ENCODE data around the gene ITGA11.
"Not testable (repeated sequence)": the region's sequence is repeated elsewhere in the genome, so short reads cannot be mapped to it uniquely, and the experiment has no call there.

ITGA11 gene

DNA sequence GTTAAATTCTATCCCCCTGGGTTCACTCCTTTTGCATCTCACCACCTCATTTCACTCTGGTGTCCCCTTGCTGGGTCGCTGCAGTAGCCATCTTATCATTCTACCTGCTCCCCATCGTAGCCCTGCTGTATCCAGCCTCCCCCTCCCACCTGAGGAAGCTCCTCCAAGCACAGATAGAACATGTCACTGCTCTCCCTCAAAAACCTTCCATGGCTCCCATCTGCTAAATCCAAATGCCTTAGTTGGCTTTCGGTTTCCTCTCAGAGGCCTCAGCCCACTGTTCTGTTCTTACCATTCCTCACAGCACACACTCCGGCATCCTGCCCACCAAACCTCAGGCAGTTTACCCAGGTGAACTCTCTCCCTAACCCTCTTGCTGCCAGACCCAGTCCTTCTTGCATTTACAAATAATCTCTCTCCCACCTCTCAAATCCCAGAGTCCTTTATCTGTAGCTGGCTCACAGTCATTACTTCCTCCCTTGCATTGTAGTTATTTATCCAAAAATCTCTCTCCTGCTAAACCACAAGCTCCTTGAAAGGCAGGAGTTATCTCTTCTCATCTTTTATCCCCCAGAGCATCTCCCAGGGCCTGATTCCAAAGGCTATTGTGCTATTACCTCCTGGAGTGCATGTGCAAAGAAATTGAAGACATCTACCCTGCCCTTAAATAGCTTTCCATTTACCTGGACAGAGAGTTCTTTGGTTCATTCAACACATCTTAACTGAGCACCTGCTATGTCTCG is 9.4 kb downstream of the ITGA11 start:
- not testable (repeated sequence) for DNase-seq

DNA sequence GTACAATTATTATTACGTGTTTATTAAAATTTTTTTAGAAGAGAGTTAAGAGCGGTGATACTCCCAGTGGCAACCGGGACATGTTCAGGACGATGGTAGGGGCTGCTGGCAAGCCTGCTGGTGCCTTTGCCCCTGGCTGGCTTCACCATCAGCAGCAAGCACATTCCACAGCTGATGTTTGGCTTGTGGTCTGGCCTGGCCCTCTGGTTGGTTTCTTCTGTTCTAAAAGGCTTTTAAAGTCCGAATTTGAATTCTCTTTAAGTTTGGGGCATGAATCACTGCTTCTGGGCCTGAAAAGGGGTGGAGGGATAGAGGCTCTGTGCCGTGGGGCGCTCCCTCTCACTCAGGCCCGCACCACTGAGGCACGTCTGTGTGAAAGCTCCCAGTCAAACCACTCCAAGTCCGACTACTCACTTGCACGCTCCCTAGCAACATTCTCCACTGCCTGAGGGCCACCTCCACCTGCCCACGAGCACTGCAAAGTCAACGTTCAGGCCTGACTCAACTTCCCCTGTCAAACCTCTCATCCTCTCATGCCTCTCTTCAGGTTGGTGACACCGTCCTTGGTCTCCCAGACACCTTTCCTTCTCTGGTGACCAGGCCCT is 10.1 kb downstream of the ITGA11 start:
- DNase-seq = no peak

- DNase-seq = no peak
Observed at GRCh38 chr15:68421115-68421551, 10.8 kb downstream of the ITGA11 start.

DNA sequence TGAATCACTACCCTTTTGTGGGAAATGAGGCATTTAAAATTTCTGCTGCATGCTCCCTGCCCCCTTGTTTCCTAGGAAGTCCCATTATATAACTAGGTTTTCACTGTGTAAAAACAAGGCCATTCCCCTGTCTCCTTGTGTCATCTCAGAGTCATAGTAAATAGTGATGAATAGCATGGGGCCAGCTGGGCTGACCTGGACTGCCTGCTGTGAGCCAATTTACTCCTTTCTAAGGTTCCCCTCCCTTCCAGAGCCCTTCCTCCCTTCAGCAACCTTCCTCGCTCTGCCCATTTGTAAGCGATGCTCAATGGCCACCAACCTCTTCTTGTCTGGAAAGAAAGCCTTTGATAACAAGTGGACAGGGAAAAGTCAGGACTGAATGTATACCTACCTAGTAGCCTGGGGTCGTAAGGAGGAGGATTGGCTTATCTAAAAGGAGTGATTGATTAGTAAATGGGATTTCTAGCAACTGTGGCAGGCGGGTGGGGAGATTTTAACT is 11.7 kb downstream of the ITGA11 start:
- no peak for DNase-seq

DNA sequence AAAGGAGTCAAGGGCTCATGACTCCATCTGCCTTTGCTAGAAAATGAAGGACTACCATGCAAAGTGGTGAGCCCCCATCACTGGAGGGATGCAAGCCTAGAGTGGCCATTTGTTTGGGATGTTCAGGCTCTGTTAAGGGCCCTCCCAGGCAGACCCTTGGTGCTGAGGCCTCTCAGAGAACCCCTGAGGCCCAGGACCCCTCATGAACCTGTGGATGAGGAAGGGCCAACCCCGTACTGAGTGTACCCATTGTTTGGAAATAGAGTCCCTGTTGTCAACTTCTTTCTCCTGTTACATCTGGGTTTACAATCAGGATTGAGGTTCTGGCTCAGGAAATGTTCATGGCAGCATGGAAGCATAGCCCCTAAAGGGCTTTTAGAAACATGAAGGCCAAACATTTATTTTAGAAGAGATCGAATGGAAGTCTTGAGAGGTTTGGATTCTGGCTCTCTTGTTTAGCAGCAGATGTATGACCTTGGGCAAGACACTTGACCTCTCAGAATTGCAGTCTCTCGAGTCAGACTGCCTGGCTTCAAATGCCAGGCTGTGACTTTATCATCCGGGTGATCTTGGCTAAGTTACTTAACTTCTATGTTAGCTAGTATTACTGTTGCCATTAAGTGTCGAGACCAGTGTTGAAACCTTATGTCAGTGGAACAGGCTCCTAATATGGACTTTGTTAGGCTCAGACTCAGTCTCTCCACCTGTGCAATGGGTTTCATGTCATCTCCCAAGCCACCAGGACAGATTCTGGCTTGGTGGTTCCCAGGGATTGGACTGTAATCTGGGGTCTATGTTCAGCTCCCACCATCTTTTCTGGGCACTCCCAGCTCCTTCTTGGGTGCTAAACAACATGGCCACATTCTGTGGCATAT is 12.4 kb downstream of the ITGA11 start:
- DNase-seq = no peak

- no peak for DNase-seq
Observed at GRCh38 chr15:68418611-68419161, 13.3 kb downstream of the ITGA11 start.

DNA sequence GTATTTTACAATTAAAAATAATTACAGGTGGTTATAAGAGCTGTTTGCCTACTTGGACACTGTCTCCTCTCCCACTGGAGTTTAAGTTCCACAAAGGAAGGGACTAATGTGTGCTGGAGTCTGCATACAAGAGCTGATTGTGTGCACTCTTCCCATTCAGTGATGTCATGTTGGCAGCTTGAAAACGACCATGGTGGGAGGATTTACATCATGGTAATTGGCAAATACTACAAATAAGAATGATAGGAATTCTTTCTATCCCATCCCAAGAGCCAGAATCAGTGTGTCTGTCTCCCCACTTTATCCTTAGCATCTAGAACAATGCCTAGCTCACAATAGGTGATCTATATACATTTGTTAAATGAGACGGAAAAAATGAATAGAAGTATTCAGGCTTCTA is 14.1 kb downstream of the ITGA11 start:
- no peak for DNase-seq

DNA sequence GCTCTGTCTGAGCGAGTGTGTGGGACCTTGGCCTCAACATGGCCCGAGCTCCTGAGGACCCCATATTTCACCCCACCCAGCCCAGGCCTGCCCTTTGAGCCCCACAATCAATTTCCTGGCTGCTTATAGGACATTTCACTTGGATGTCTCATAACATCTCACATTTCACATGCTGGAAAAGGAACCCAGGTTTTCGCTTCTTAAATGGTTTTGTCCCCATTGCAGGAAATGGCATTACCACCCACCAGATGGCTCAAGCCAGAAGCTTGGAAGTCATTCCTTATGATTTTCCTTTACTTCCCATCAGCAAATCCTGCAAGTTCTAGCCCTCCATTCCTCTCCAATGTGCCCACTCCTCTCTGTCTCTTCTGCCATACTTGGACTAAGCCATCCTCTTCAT is 14.9 kb downstream of the ITGA11 start:
- DNase-seq = no peak

DNA sequence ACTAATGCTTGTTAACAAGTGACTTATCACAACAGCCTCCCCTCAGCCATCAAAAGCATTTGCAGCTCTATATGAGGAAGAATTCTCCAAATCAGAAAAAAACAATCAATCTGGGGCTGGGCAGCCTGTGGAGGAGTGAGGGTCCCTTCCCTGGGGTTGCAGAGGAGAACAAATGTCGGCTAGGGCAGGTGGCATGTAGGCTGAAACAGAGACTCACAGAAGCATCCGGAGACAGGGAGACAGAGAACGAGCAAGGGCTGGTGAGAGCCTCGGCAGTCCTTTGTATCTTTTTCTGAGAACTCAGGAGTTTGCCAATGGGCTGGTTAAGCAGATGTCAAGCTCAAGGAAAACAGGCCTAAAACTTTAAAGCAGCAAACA is 15.8 kb downstream of the ITGA11 start:
- DNase-seq = no peak

DNA sequence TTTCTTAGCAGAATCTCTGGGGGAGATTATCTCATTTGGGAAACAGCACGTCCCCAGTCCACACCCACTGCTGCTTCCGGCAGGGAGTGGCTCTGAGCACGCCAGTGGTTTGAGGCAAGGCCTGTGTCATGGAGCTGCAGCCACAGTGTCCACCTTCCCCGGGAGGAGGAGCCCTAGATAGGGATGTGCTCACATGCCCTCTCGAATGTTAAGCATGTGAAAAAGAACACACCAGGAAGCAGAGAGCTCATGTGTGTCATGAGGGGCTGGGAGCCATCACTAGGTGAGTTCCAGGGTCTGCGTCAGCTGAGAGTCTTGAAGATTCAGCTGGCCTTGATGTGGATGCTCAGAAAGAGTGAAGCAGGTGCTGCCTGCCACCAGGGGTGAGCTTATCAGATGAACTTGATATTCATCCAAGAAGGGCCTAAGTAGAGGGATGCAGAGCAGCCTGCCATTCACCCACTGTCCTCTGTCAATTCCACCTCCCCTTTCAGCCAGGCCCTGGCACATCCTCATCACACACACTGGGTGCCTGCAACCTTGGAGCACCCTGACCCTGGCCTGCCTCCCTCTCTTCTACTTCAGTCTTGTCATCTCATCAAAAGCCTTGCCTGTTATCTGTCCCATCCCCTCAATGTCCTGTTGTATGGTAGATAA is 16.3 kb downstream of the ITGA11 start:
- DNase-seq = no peak

DNA sequence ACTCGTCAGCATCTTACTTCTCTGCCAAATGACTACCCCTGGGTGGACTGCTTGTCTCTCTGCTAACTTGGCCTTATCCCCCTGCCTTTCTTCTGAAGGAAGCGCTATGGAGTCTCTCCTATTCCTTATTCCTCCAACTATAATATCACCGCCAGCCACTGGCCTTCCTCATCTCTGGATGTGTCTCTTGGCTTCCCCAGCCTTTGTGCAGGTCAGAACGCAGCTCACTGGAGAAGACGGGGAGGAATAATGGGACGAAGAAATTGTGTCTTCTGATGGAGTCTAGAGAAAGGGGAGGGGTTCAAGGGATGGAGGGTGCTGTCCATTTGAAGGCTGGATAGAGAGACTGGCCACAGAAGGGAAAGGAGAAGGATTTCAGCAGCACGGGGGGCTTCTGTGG is 16.9 kb downstream of the ITGA11 start:
- DNase-seq = no peak

DNA sequence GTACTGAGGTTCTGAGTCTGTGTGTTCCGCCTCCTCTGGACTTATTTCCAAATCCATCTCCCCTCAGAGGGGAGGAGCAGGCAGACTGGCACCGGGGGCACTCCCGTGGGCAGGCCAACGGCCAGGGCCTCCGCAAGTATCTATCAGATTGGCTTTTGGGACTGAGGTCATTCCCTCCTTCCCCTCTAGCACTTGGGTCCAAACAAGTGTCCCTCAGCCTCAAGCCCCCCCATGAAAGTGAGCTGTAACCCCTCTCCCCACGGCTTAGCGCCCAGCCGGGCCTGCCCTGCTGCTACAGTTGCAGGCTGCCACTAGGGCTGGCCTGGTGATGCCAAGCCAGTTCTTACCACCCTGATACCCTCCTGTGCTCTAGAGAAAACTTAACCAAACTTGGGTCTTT is 17.4 kb downstream of the ITGA11 start:
- no peak for DNase-seq

GRCh38 chr15:68414206-68414555 is 17.8 kb downstream of the ITGA11 start:
- DNase-seq = no peak

DNA sequence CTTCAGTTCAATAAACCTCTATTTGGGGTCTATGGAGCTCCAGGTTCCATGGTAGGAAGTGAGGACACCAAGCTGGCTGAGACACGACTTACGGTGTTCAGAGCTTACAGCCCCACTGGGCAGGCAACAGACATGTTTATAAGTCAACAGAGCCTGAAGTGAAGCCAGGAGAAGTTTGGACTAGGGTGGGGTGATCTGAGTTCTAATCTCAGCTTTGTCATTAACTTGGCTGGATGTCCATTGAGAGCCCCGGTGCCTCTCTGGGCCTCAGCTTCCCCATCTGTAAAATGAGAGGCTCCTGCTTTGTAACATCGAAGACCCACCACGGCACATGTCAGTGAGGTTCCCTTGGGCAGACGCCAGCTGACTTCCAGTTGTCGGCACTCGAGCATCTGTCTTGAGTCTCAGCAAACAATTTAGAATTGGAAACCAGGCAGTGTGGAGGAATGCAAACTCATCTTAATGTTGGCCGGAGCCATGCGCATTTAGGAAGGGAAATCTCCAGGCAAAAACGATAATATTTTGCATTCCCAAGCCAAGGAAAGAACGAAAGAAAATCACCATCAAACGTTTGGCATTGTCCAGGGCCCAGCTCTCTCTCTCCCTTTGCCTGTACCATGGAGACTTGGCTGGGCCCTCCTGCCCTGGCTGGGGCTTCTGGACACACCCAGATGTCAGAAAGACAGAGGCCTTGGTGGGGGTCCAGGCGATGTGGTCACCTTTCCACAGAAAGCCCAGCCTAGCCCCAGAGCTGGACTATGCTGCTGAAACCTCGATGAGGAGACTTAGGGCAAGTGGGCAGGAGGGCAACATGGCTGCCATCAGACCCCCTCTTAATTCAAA is 18.4 kb downstream of the ITGA11 start:
- DNase-seq = no peak

DNA sequence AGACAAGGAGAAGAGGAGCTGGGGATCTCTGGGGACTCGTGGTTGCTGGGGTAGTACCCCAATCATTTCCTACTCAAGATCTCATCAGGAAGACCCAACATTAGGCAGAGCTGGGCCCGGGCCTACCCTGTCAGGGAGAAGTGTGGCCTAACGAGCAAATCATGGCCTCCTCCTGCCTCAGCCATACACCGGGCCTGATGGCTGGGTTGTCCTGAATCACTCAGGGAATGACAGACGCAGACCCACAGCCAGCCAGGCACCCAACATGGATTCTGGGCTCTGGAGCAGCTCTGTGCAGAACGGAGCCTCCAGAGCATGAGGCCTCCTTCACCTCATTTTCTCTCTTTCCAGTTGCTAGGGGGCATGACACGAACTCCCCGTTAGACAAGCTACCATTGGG is 19.7 kb downstream of the ITGA11 start:
- DNase-seq = no peak

DNA sequence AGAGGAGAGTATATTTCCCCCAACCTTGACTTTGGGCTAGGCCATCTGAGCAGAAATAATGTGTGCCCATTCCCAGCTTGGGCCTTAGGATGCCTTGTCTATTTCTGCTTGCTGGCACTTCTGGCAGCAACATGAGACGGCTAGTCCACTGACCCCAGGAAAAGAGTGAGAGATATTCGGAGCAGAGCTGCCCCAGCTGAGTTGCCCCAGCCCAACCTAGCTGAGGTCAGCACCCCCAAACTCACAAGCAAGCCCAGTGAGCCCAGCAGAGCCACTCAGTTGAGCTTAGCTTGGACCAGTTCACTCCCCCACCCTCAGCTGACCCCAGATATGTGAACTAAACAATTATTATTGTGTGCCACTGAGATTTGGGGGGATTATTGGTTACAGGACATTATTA is 20.2 kb downstream of the ITGA11 start:
- no peak for DNase-seq

GRCh38 chr15:68411343-68411675 is 20.7 kb downstream of the ITGA11 start:
- no peak for DNase-seq

DNA sequence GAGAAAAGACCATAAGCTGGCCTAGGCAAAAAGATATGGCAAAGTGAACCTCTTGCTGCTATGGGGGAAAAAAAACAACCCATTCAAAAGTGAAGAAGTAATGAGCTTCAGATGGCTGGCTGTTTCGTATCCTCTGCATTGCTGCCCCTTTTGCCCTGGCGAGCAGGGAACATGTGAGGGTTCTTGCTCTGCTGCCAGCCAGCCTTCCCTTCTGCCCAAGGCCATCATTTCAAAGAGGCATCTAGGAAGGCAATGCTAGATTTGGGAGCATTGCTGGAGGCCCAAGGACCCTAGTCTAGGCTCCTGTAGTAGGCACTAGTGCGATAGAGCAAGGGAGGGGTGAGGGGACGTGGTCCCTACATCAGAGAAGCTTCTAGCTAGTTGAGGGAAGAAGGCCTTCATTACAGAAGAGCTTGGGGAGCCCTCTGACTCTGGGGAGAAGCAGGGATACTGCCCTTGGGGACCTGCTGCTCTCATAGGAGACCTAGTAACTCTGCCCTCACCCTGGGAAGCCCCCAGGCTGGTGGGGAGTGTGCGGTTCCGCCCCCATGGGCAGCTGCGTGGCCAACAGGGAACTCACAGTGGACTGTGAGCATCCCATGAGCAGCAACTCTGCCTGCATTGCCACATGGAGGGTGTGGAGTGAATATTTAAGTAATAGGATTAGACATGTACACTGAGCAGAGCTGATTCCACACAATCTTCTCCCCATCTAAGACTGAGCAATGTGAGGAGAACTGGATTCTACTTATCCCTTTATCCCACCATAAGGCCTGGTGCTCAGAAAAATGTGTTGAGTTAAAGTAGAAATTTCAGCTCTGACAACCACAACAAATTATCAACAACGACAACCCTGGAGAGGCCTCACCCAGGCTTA is 21.3 kb downstream of the ITGA11 start:
- no peak for DNase-seq

GRCh38 chr15:68409736-68410370 is 22.1 kb downstream of the ITGA11 start:
- no peak for DNase-seq

- DNase-seq = no peak
Observed at GRCh38 chr15:68408971-68409370, 23.0 kb downstream of the ITGA11 start.

Data from NCI-H1092 treated with DMSO at 0.1 percent for 48 hours (cell line).